GM18873 (cell line): Measurements from ENCODE around the gene NAP1L4.

Source experiments
- ATAC-seq: cut with Tn5 transposase; IDR thresholded peaks from one replicate; pipeline ENCODE4 v1.9.1; 2021; ENCODE audit warnings: mild to moderate bottlenecking, moderate library complexity, moderate number of reproducible peaks; ENCODE audit not compliant: unreplicated experiment, low FRiP score

NAP1L4 gene

GRCh38 chr11:2896047-2896446 is 96.1 kb downstream of the NAP1L4 start:
- ATAC-seq, result no peak
